Loucy (cell line): ENCODE results near the gene STAT4.

Experiments
- H2AFZ ChIP-seq: fragments of 200-600 bp; sonication (generic); 2 replicates; pipeline ENCODE4 v1.6.0; 2016; ENCODE audit warnings: antibody characterized with exemption, mild to moderate bottlenecking, low read length, moderate library complexity
- H3F3A ChIP-seq: fragments of 200-600 bp; 2 replicates; pipeline ENCODE4 v1.6.0; 2016; ENCODE audit warnings: antibody characterized with exemption, low read depth, mild to moderate bottlenecking
- H3K27me3 ChIP-seq: fragments of 200-600 bp; sonication (generic); 2 replicates; pipeline ENCODE4 v1.6.1; 2014; ENCODE audit warnings: low read length, mild to moderate bottlenecking; ENCODE audit not compliant: insufficient read depth, poor library complexity, severe bottlenecking
- H3K36me3 ChIP-seq: fragments of 200-600 bp; sonication (generic); 2 replicates; pipeline ENCODE4 v1.6.1; 2016; ENCODE audit warnings: low read length; ENCODE audit not compliant: insufficient read depth
- H3K4me1 ChIP-seq: fragments of 200-600 bp; sonication (generic); 2 replicates; pipeline ENCODE4 v1.5.1; 2014; ENCODE audit warnings: low read length, mild to moderate bottlenecking; ENCODE audit not compliant: insufficient read depth, poor library complexity, severe bottlenecking
- H3K4me2 ChIP-seq: fragments of 200-600 bp; sonication (generic); 2 replicates; pipeline ENCODE4 v1.6.0; 2014; ENCODE audit warnings: antibody characterized with exemption, low read length, low read depth, mild to moderate bottlenecking; ENCODE audit not compliant: poor library complexity, severe bottlenecking
- H3K4me3 ChIP-seq: fragments of 200-600 bp; sonication (generic); 2 replicates; pipeline ENCODE4 v1.5.1; 2014; ENCODE audit warnings: low read length, mild to moderate bottlenecking, mixed read lengths; ENCODE audit not compliant: poor library complexity, severe bottlenecking
- H3K79me2 ChIP-seq: fragments of 200-600 bp; sonication (generic); 2 replicates; pipeline ENCODE4 v1.6.1; 2014; ENCODE audit warnings: low read length; ENCODE audit not compliant: insufficient read depth
- H3K9ac ChIP-seq: fragments of 200-600 bp; sonication (generic); 2 replicates; pipeline ENCODE4 v1.6.0; 2014; ENCODE audit warnings: mild to moderate bottlenecking, low read depth, low read length, moderate library complexity; ENCODE audit not compliant: poor library complexity, severe bottlenecking
- H3K9me2 ChIP-seq: fragments of 200-600 bp; sonication (generic); replicated peaks from 2 replicates; pipeline ENCODE4 v1.6.1; 2016; ENCODE audit warnings: low read depth, low read length, mixed read lengths
- H3K9me3 ChIP-seq: fragments of 200-600 bp; sonication (generic); 2 replicates; pipeline ENCODE4 v1.6.1; 2014; ENCODE audit warnings: mild to moderate bottlenecking, antibody characterized with exemption, low read length, low read depth; ENCODE audit not compliant: insufficient read depth
- H4K20me1 ChIP-seq: fragments of 200-600 bp; sonication (generic); 2 replicates; pipeline ENCODE4 v1.6.0; 2014; ENCODE audit warnings: antibody characterized with exemption, low read length, mild to moderate bottlenecking; ENCODE audit not compliant: insufficient read depth, poor library complexity, severe bottlenecking
- EZH2phosphoT487 ChIP-seq: fragments of 200-600 bp; IDR thresholded peaks from 2 replicates; pipeline ENCODE4 v1.6.1; 2018; ENCODE audit warnings: antibody characterized with exemption, mild to moderate bottlenecking, moderate library complexity, borderline replicate concordance
- TF ChIP-seq, protein P1 (sequence below): fragments of 200-600 bp; sonication (generic); conservative IDR thresholded peaks from 2 replicates; pipeline ENCODE4 v1.5.1; 2014; ENCODE audit warnings: mild to moderate bottlenecking, antibody characterized with exemption, low read length

The STAT4 gene

DNA sequence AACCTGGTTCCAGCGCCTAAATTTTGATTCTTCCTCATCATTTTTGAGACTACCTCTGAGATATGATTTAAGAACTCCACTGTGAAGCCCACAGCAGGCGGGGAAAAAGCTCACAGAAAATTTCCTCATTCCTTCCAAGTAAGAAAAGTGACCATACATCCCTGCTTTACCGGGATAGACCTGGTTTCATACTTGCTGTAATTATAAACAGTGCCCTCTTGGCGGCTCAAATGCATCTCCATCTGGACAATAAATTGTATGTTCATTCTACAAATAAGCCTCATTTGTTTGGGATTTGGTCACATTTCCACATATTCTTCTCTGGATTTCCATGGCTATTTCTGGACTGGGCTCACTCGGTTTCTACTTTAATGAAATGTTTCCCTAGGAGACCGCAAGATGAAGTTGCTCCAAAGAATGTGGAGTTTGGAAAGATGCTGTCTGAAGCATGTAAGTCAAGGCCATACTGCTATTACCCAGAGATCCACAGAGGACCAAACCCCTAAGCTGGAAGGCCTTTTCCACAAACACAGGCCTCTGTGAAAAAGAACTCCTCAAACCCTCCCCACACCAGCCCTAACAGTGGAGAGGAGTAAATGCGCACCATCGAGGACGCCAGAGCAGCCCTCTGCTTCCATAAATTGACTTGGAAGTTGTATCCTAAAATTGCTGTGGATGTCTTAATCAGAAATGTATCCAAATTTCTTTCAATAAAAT is 150.7 kb downstream of the STAT4 start:
- Histone ChIP-seq H3K4me2 (no peak overlapping the region), H3K9me3 (peaks cover 10% of the 10 kb centered on the region; the same call in 1 of the 2 replicates), H3K36me3 (peaks cover 90% of the 10 kb centered on the region), H3K4me3 (no peak overlapping the region), H3K9me2 (no peaks in the 10 kb centered on the region), H3K9ac (no peak overlapping the region), H3K79me2 (no peaks in the 10 kb centered on the region), H3K4me1 (no peaks in the 10 kb centered on the region), H3K27me3 (no peaks in the 10 kb centered on the region), H4K20me1 (no peaks in the 10 kb centered on the region), H2AFZ (no peak overlapping the region), H3F3A (no peaks in the 10 kb centered on the region)
- TF ChIP-seq EZH2phosphoT487, result no peak
- TF ChIP-seq, protein P1, sequence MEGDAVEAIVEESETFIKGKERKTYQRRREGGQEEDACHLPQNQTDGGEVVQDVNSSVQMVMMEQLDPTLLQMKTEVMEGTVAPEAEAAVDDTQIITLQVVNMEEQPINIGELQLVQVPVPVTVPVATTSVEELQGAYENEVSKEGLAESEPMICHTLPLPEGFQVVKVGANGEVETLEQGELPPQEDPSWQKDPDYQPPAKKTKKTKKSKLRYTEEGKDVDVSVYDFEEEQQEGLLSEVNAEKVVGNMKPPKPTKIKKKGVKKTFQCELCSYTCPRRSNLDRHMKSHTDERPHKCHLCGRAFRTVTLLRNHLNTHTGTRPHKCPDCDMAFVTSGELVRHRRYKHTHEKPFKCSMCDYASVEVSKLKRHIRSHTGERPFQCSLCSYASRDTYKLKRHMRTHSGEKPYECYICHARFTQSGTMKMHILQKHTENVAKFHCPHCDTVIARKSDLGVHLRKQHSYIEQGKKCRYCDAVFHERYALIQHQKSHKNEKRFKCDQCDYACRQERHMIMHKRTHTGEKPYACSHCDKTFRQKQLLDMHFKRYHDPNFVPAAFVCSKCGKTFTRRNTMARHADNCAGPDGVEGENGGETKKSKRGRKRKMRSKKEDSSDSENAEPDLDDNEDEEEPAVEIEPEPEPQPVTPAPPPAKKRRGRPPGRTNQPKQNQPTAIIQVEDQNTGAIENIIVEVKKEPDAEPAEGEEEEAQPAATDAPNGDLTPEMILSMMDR, result 0 out of 2 replicates have a peak, but pooled peaks have one; percentile 17

- H2AFZ ChIP-seq, result no peak overlapping the region
- no peaks in the 10 kb centered on the region for H3K79me2 ChIP-seq
- H4K20me1 ChIP-seq, result no peaks in the 10 kb centered on the region
- no peaks in the 10 kb centered on the region for H3K4me1 ChIP-seq
- TF ChIP-seq EZH2phosphoT487, result no peak
- H3K9me3 ChIP-seq, result peaks cover 8% of the 10 kb centered on the region; the same call in 1 of the 2 replicates
- peaks cover 88% of the 10 kb centered on the region; the same call in 1 of the 2 replicates for H3K36me3 ChIP-seq
- H3F3A ChIP-seq, result no peaks in the 10 kb centered on the region
- H3K4me2 ChIP-seq, result no peak overlapping the region
- no peaks in the 10 kb centered on the region for H3K9me2 ChIP-seq
- no peak overlapping the region for H3K9ac ChIP-seq
- no peak overlapping the region for H3K4me3 ChIP-seq
- no peaks in the 10 kb centered on the region for H3K27me3 ChIP-seq
These were observed 151.7 kb downstream of the STAT4 start for GRCh38 chr2:190999058-190999457.

DNA sequence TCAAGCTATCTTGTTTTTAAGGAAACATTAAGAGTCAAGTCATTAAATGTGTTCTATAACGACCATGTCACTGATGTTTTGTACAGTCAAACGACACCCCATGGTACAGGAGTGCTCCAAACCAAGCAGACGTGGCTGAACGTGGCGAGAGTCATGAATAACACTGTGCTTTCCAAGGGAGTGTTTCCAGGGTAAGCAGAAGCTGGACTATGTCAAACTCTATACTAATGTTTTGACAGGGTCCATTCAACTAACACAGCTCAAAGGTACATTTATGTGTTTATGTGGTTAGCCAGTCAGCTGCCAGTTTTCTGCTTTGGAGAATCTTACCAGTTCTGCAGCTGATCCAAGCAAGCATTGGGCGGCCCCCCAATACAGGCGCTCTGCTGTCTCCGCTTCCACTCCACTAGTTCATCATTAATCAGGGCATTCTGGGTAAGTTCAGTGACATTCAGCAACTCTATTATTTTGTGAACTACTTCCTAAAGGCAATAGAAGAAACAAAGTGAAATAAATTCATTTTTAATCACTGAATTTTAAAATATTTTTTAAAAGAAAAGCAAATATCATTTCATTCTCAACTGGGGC is 153.2 kb downstream of the STAT4 start:
- no peak for TF ChIP-seq EZH2phosphoT487
- TF ChIP-seq, protein P1, result no peak
- no peak overlapping the region for H3K9ac ChIP-seq
- peaks cover 86% of the 10 kb centered on the region; the same call in 1 of the 2 replicates for H3K36me3 ChIP-seq

More for the DNA sequence above, 153.2 kb downstream of the STAT4 start:
- H3K27me3 ChIP-seq, result no peaks in the 10 kb centered on the region
- H3K79me2 ChIP-seq, result no peaks in the 10 kb centered on the region
- no peaks in the 10 kb centered on the region for H3K9me3 ChIP-seq
- H3K4me1 ChIP-seq, result no peaks in the 10 kb centered on the region
- no peaks in the 10 kb centered on the region for H4K20me1 ChIP-seq
- no peak overlapping the region for H3K4me3 ChIP-seq
- H3F3A ChIP-seq, result no peaks in the 10 kb centered on the region
- H2AFZ ChIP-seq, result no peak overlapping the region
- no peaks in the 10 kb centered on the region for H3K9me2 ChIP-seq
- H3K4me2 ChIP-seq, result no peak overlapping the region
